K562 (cell line): ENCODE data around the gene CAMK2D. TPM values are rescaled to one million over a fixed set of nuclear protein-coding genes. Genes with fewer than 3 reads are reported as not detected.
"Not testable (repeated sequence)": the region's sequence is repeated elsewhere in the genome, so short reads cannot be mapped to it uniquely, and the experiment has no call there.

Experiments
- ATAC-seq: fragments of 200-7000 bp; cut with Tn5 transposase; 3 replicates; pipeline ENCODE4 v1.9.1; 2020; ENCODE audit warnings: moderate library complexity
- BruUV-seq: library from RNA; stranded (reverse); fragments of 400-500 nt; replicated peaks from 2 replicates; lab custom pipeline; 2021; lab: Mats Ljungman, UMichigan
- CTCF ChIA-PET: fragments of 300-600 bp; formaldehyde crosslinking; extraction: SDS; loops from one replicate; lab custom pipeline; 2021; ENCODE audit warnings: low intra/inter-chr PET ratio; lab: Yijun Ruan, JAX
- POLR2A ChIA-PET: fragments of 300-600, 350-650 bp; sonication (Branson Sonifier 250); formaldehyde crosslinking; extraction: SDS; loops from one replicate; lab custom pipeline; 2021; ENCODE audit warnings: antibody characterized with exemption, inconsistent platforms; lab: Yijun Ruan, JAX
- DNase-seq, 4 experiments: peaks; one replicate each; pipeline versions ENCODE4 v3.0.0 to v3.0.0-alpha.2; 2011 to 2018; ENCODE audit warnings: low spot score in 3 of 4, mixed read lengths in 3 of 4; ENCODE audit errors: extremely low read depth in 1 of 4
- FAIRE-seq: peaks from 2 replicates; lab custom pipeline; 2011; peaks lifted over from hg19 to GRCh38; lab: Jason Lieb, UNC
- H2AFZ ChIP-seq: 2 replicates; pipeline ENCODE4 v1.6.0; 2011; ENCODE audit warnings: low read depth, low read length, control low read depth, inconsistent platforms
- H3K27ac ChIP-seq: fragments of 200-600 bp; 3 replicates; pipeline ENCODE4 v1.8.0; 2011; ENCODE audit warnings: low read depth, mild to moderate bottlenecking, control low read depth, inconsistent platforms, low read length, moderate library complexity, mixed read lengths; ENCODE audit errors: extremely low read depth
- H3K27me3 ChIP-seq, 2 experiments: fragments of 300-600 bp in 1 of 2; 2 replicates in 1 of 2; 3 replicates in 1 of 2; pipeline versions ENCODE4 v1.6.0 to v1.8.0; 2011; ENCODE audit warnings: inconsistent platforms in 2 of 2, low read length in 2 of 2, mild to moderate bottlenecking in 1 of 2, mixed read lengths in 1 of 2, moderate library complexity in 1 of 2; ENCODE audit not compliant: control insufficient read depth in 2 of 2, insufficient read depth in 2 of 2
- H3K36me3 ChIP-seq: fragments of 300-600 bp; 3 replicates; pipeline ENCODE4 v1.8.0; 2011; ENCODE audit warnings: mild to moderate bottlenecking, low read length, inconsistent platforms; ENCODE audit not compliant: control insufficient read depth, insufficient read depth
- H3K4me1 ChIP-seq, 2 experiments: fragments of 200-600 bp in 1 of 2; replicated peaks in 1 of 2; 2 replicates in 1 of 2; 3 replicates in 1 of 2; pipeline versions ENCODE4 v1.5.1 to v1.8.0; 2011; ENCODE audit warnings: inconsistent platforms in 2 of 2, low read length in 2 of 2, mild to moderate bottlenecking in 1 of 2, mixed read lengths in 1 of 2, moderate library complexity in 1 of 2; ENCODE audit not compliant: control insufficient read depth in 2 of 2, insufficient read depth in 2 of 2
- H3K4me2 ChIP-seq: 2 replicates; pipeline ENCODE4 v1.6.1; 2011; ENCODE audit warnings: low read length, control low read depth, inconsistent platforms, mixed read lengths; ENCODE audit not compliant: insufficient read depth
- H3K4me3 ChIP-seq: fragments of 200-600 bp; sonication (generic), shearing (Covaris generic); 2 replicates; pipeline ENCODE4 v1.5.1; 2016; ENCODE audit warnings: control low read depth, inconsistent platforms
- H3K79me2 ChIP-seq: fragments of 200-600 bp; 3 replicates; pipeline ENCODE4 v1.8.0; 2011; ENCODE audit warnings: low read length, inconsistent platforms; ENCODE audit not compliant: control insufficient read depth, insufficient read depth
- H3K9ac ChIP-seq, 2 experiments: 2 replicates each; pipeline versions ENCODE4 v1.6.0 to v1.6.1; 2011; ENCODE audit warnings: low read depth in 2 of 2, low read length in 2 of 2, control low read depth in 1 of 2, inconsistent platforms in 1 of 2, mild to moderate bottlenecking in 1 of 2, mixed read lengths in 1 of 2; ENCODE audit not compliant: insufficient read depth in 1 of 2
- H3K9me1 ChIP-seq: one replicate; pipeline ENCODE4 v1.6.0; 2011; ENCODE audit warnings: inconsistent platforms, mild to moderate bottlenecking, low read length, moderate library complexity; ENCODE audit not compliant: control insufficient read depth, insufficient read depth
- H3K9me3 ChIP-seq: replicated peaks from 2 replicates; pipeline ENCODE4 v1.5.1; 2011; ENCODE audit warnings: low read depth, low read length, inconsistent platforms; ENCODE audit not compliant: control insufficient read depth, insufficient read depth
- H4K20me1 ChIP-seq: replicated peaks from 2 replicates; pipeline ENCODE4 v1.6.1; 2011; ENCODE audit warnings: low read length, inconsistent platforms, mixed read lengths; ENCODE audit not compliant: control insufficient read depth, insufficient read depth
- PRDM10 ChIP-seq: fragments of 450-650 bp; IDR thresholded peaks from 2 replicates; pipeline ENCODE4 v1.6.1; 2018; ENCODE audit not compliant: partially characterized antibody
- WGBS: fragments of 100-300 bp; shearing (Covaris generic); methylation state at CpG from one replicate; pipeline ENCODE4 v1.1.6; 2016; ENCODE audit warnings: low coverage, mixed read lengths; ENCODE audit not compliant: insufficient coverage; ENCODE audit errors: missing lambda C conversion rate; 5-methylcytosine and 5-hydroxymethylcytosine counted together
- in situ Hi-C: fragments of 300-500 bp; cut with MboI; formaldehyde crosslinking; loops from 4 replicates; pipeline ENCODE4 v1.15.0; 2018; ENCODE audit warnings: inconsistent platforms, mixed read lengths
- intact Hi-C: fragments of 100-400 bp; cut with micrococcal nuclease; formaldehyde crosslinking; loops from 2 replicates; pipeline ENCODE4 v1.14.2; 2022
- polyA plus RNA-seq, 8 experiments: library from polyadenylated mRNA; depleted of rRNA in 4 of 8; stranded (reverse) in 5 of 8; unstranded in 3 of 8; fragments of >200 nt; fragmentation: Nextera tagmentation in 2 of 8; fragmentation: Illumina TruSeq in 1 of 8; extraction: Ambion mirVana in 2 of 8; extraction: Trizol in 1 of 8; gene quantifications; 2 replicates each; pipeline versions ENCODE4 v1.2.1 to v1.2.3, GENCODE V29; 2011 to 2014; ENCODE audit warnings: inconsistent platforms in 1 of 8, missing spikeins in 1 of 8
- total RNA-seq, 7 experiments: library from RNA; depleted of rRNA in 6 of 7; stranded (reverse); fragments of >200 nt in 6 of 7; fragmentation: Illumina TruSeq in 2 of 7; extraction: Trizol in 2 of 7; gene quantifications; 2 replicates each; pipeline versions ENCODE4 v1.2.1 to v1.2.3, GENCODE V29; 2011 to 2021; ENCODE audit warnings: low replicate concordance in 1 of 7

The CAMK2D gene
- total and polyA plus RNA-seq, 9 of the 15 experiments (the other 6 are each of a cell fraction or from before 2014, with no cell fraction given) = 0.01 to 0.33 (median 0.04) TPM; not detected in 2

GRCh38 chr4:113705097-113705496, 56.4 kb downstream of the CAMK2D start:
- FAIRE-seq, H4K20me1 ChIP-seq, H3K27me3 ChIP-seq, H3K36me3 ChIP-seq, CTCF ChIA-PET, POLR2A ChIA-PET, H3K4me3 ChIP-seq, in situ Hi-C loops, ATAC-seq, intact Hi-C loops, H3K9me3 ChIP-seq, H3K4me1 ChIP-seq, H3K9me1 ChIP-seq, BruUV-seq, H3K27ac ChIP-seq, H3K4me2 ChIP-seq, H3K9ac ChIP-seq, DNase-seq, H3K79me2 ChIP-seq, H2AFZ ChIP-seq: not testable (repeated sequence)
- peak; percentile 75 for TF ChIP-seq PRDM10
- 0% methylated on average over 2 of the region's 6 CpGs for WGBS

GRCh38 chr4:113702596-113702995, 58.9 kb downstream of the CAMK2D start:
- H3K27me3 ChIP-seq, H3K36me3 ChIP-seq, H3K4me2 ChIP-seq, H3K4me1 ChIP-seq, H3K27ac ChIP-seq, H3K79me2 ChIP-seq, intact Hi-C loops, in situ Hi-C loops, H4K20me1 ChIP-seq, CTCF ChIA-PET, ATAC-seq, DNase-seq, FAIRE-seq, H2AFZ ChIP-seq, H3K9me1 ChIP-seq, H3K9ac ChIP-seq, H3K9me3 ChIP-seq, BruUV-seq, POLR2A ChIA-PET, H3K4me3 ChIP-seq: not testable (repeated sequence)
- WGBS = 0% methylated on average over 3 of the region's 3 CpGs
